ENCODE data around the gene CARD8. TPM values are rescaled to one million over a fixed set of nuclear protein-coding genes. Genes with fewer than 3 reads are reported as not detected.
"Not testable (repeated sequence)": the region's sequence is repeated elsewhere in the genome, so short reads cannot be mapped to it uniquely, and the experiment has no call there.

Gene CARD8
- total RNA-seq, 1 donor from 2014 or later, result 12.6 TPM

- not testable (repeated sequence) for DNase-seq (ENCODE audit: low spot score in 2 of 2); FAIRE-seq
Observed at GRCh38 chr19:48265326-48265725, 9.6 kb upstream of the CARD8 start.

- DNase-seq (ENCODE audit: low spot score in 2 of 2); FAIRE-seq: not testable (repeated sequence)
Observed at GRCh38 chr19:48260359-48260714, 4.6 kb upstream of the CARD8 start.

GRCh38 chr19:48258992-48259391 lies 3.3 kb upstream of the CARD8 start:
- DNase-seq (ENCODE audit: low spot score in 2 of 2); FAIRE-seq: not testable (repeated sequence)

GRCh38 chr19:48258350-48258749 lies 2.6 kb upstream of the CARD8 start:
- FAIRE-seq, result no peak

GRCh38 chr19:48254529-48254970 lies 1.2 kb downstream of the CARD8 start:
- FAIRE-seq, result no peak
- no peak for DNase-seq (ENCODE audit: low spot score in 2 of 2)

More at GRCh38 chr19:48258350-48258749, 2.6 kb upstream of the CARD8 start:
- DNase-seq (ENCODE audit: low spot score in 2 of 2), result no peak

GRCh38 chr19:48253999-48254398 lies 1.7 kb downstream of the CARD8 start:
- FAIRE-seq (no peak), DNase-seq (ENCODE audit: low spot score in 2 of 2) (no peak)

- no peak for DNase-seq (ENCODE audit: low spot score in 2 of 2)
- no peak for FAIRE-seq
Observed at GRCh38 chr19:48252609-48253008, 3.1 kb downstream of the CARD8 start.

GRCh38 chr19:48250290-48251025 lies 5.3 kb downstream of the CARD8 start:
- FAIRE-seq (no peak), DNase-seq (ENCODE audit: low spot score in 2 of 2) (no peak)

- DNase-seq (ENCODE audit: low spot score in 2 of 2), result no peak
- FAIRE-seq, result no peak
Observed at GRCh38 chr19:48249502-48250014, 6.2 kb downstream of the CARD8 start.

- no peak for DNase-seq (ENCODE audit: low spot score in 2 of 2)
- FAIRE-seq, result no peak
Observed at GRCh38 chr19:48248081-48248833, 7.5 kb downstream of the CARD8 start.

- DNase-seq (ENCODE audit: low spot score in 2 of 2) (no peak), FAIRE-seq (no peak)
Observed at GRCh38 chr19:48247212-48247611, 8.5 kb downstream of the CARD8 start.

- FAIRE-seq (no peak), DNase-seq (ENCODE audit: low spot score in 2 of 2) (no peak)
Observed at GRCh38 chr19:48246101-48246500, 9.6 kb downstream of the CARD8 start.

GRCh38 chr19:48244281-48244680 lies 11.4 kb downstream of the CARD8 start:
- FAIRE-seq (no peak), DNase-seq (ENCODE audit: low spot score in 2 of 2) (no peak)

- not testable (repeated sequence) for DNase-seq (ENCODE audit: low spot score in 2 of 2); FAIRE-seq
Observed at GRCh38 chr19:48241771-48242170, 13.9 kb downstream of the CARD8 start.

- DNase-seq (ENCODE audit: low spot score in 2 of 2), result no peak
- no peak for FAIRE-seq
Observed at GRCh38 chr19:48239582-48240141, 16.1 kb downstream of the CARD8 start.

- FAIRE-seq (no peak), DNase-seq (ENCODE audit: low spot score in 2 of 2) (no peak)
Observed at GRCh38 chr19:48239120-48239519, 16.6 kb downstream of the CARD8 start.

- DNase-seq (ENCODE audit: low spot score in 2 of 2), result no peak
Observed at GRCh38 chr19:48237057-48237456, 18.7 kb downstream of the CARD8 start.

GRCh38 chr19:48230555-48231129 lies 25.1 kb downstream of the CARD8 start:
- DNase-seq (ENCODE audit: low spot score in 2 of 2), result no peak
- no peak for FAIRE-seq

More at GRCh38 chr19:48237057-48237456, 18.7 kb downstream of the CARD8 start:
- FAIRE-seq, result no peak

GRCh38 chr19:48221628-48222027 lies 34.1 kb downstream of the CARD8 start:
- no peak for FAIRE-seq
- DNase-seq (ENCODE audit: low spot score in 2 of 2), result no peak

GRCh38 chr19:48220784-48221183 lies 34.9 kb downstream of the CARD8 start:
- FAIRE-seq; DNase-seq (ENCODE audit: low spot score in 2 of 2): not testable (repeated sequence)

- DNase-seq (ENCODE audit: low spot score in 2 of 2), result no peak
- FAIRE-seq, result no peak
Observed at GRCh38 chr19:48218997-48219396, 36.7 kb downstream of the CARD8 start.

All from frontal cortex (tissue), 4 donors.